Activated CD8-positive, alpha-beta memory T cell treated with anti-CD3 and anti-CD28 coated beads, Interleukin-2, amount 50 U/mL, for 4 hours (primary cell): ENCODE measurements around the gene NOS1.
A peak's percentile ranks its signal among the peaks of the same experiment; 100 is the strongest.
"Not testable (repeated sequence)": the region's sequence is repeated elsewhere in the genome, so short reads cannot be mapped to it uniquely, and the experiment has no call there.

Source experiments
- DNase-seq: peaks from one replicate; pipeline ENCODE4 v3.0.0-alpha.2; 2020

NOS1 gene

GRCh38 chr12:117243488-117243887, 117.9 kb downstream of the NOS1 start:
- no peak for DNase-seq

GRCh38 chr12:117241697-117242096, 119.7 kb downstream of the NOS1 start:
- DNase-seq: no peak

- DNase-seq: no peak
These were observed 121.2 kb downstream of the NOS1 start for GRCh38 chr12:117240081-117240755.

- DNase-seq: peak; percentile 73
These were observed 124.9 kb downstream of the NOS1 start for GRCh38 chr12:117236456-117237001.

GRCh38 chr12:117235261-117235660, 126.2 kb downstream of the NOS1 start:
- DNase-seq: no peak

GRCh38 chr12:117234441-117234840, 127.0 kb downstream of the NOS1 start:
- DNase-seq: no peak

- no peak for DNase-seq
These were observed 129.7 kb downstream of the NOS1 start for GRCh38 chr12:117231750-117232149.

- DNase-seq: no peak
These were observed 133.2 kb downstream of the NOS1 start for GRCh38 chr12:117228239-117228638.

- DNase-seq: no peak
These were observed 134.3 kb downstream of the NOS1 start for GRCh38 chr12:117227000-117227653.

- no peak for DNase-seq
These were observed 134.9 kb downstream of the NOS1 start for GRCh38 chr12:117226505-117226904.

- DNase-seq: no peak
These were observed 136.2 kb downstream of the NOS1 start for GRCh38 chr12:117225179-117225578.

- not testable (repeated sequence) for DNase-seq
These were observed 140.5 kb downstream of the NOS1 start for GRCh38 chr12:117220947-117221346.

GRCh38 chr12:117218149-117218548, 143.3 kb downstream of the NOS1 start:
- DNase-seq: no peak

- DNase-seq: no peak
These were observed 144.7 kb downstream of the NOS1 start for GRCh38 chr12:117216686-117217085.

- no peak for DNase-seq
These were observed 146.6 kb downstream of the NOS1 start for GRCh38 chr12:117214797-117215196.

GRCh38 chr12:117213295-117213808, 148.1 kb downstream of the NOS1 start:
- no peak for DNase-seq

- DNase-seq: peak; percentile 57
These were observed 148.7 kb downstream of the NOS1 start for GRCh38 chr12:117212563-117213190.

GRCh38 chr12:117210266-117210918, 151.0 kb downstream of the NOS1 start:
- no peak for DNase-seq

GRCh38 chr12:117209626-117210025, 151.8 kb downstream of the NOS1 start:
- DNase-seq: no peak

GRCh38 chr12:117208811-117209455, 152.5 kb downstream of the NOS1 start:
- no peak for DNase-seq

- DNase-seq: no peak
These were observed 153.2 kb downstream of the NOS1 start for GRCh38 chr12:117208206-117208605.

- DNase-seq: no peak
These were observed 153.8 kb downstream of the NOS1 start for GRCh38 chr12:117207675-117208074.

- DNase-seq: no peak
These were observed 158.9 kb downstream of the NOS1 start for GRCh38 chr12:117202556-117202955.
